ENCODE results near the gene EFNA4.

EFNA4 gene

DNA sequence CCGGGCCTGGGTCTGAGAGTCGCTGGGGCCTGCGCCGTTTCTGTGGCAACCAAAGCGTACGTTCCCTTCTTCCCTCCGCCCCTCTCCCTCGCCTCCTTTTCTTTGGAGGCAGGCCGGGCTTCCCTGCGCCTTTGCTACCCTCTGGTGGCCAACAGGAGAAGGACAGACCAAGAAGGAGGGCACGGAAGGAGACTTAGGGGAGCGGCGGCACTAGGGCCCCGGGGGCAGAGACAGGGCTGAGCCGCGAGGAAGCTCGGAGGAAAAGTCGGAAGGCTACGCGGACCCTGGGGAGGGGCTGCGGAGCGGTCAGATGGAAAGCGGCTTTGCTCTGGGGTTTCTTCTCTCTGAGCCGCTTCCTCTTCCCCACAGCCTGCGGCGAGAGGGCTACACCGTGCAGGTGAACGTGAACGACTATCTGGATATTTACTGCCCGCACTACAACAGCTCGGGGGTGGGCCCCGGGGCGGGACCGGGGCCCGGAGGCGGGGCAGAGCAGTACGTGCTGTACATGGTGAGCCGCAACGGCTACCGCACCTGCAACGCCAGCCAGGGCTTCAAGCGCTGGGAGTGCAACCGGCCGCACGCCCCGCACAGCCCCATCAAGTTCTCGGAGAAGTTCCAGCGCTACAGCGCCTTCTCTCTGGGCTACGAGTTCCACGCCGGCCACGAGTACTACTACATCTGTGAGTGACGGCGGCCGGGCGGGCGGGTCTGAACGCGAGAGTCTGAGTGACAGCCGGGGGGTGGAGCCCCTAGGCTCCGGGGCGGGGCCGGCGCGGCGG, 21.4 kb downstream of the EFNA4 start (continued):
- TF ChIP-seq, protein P1, sequence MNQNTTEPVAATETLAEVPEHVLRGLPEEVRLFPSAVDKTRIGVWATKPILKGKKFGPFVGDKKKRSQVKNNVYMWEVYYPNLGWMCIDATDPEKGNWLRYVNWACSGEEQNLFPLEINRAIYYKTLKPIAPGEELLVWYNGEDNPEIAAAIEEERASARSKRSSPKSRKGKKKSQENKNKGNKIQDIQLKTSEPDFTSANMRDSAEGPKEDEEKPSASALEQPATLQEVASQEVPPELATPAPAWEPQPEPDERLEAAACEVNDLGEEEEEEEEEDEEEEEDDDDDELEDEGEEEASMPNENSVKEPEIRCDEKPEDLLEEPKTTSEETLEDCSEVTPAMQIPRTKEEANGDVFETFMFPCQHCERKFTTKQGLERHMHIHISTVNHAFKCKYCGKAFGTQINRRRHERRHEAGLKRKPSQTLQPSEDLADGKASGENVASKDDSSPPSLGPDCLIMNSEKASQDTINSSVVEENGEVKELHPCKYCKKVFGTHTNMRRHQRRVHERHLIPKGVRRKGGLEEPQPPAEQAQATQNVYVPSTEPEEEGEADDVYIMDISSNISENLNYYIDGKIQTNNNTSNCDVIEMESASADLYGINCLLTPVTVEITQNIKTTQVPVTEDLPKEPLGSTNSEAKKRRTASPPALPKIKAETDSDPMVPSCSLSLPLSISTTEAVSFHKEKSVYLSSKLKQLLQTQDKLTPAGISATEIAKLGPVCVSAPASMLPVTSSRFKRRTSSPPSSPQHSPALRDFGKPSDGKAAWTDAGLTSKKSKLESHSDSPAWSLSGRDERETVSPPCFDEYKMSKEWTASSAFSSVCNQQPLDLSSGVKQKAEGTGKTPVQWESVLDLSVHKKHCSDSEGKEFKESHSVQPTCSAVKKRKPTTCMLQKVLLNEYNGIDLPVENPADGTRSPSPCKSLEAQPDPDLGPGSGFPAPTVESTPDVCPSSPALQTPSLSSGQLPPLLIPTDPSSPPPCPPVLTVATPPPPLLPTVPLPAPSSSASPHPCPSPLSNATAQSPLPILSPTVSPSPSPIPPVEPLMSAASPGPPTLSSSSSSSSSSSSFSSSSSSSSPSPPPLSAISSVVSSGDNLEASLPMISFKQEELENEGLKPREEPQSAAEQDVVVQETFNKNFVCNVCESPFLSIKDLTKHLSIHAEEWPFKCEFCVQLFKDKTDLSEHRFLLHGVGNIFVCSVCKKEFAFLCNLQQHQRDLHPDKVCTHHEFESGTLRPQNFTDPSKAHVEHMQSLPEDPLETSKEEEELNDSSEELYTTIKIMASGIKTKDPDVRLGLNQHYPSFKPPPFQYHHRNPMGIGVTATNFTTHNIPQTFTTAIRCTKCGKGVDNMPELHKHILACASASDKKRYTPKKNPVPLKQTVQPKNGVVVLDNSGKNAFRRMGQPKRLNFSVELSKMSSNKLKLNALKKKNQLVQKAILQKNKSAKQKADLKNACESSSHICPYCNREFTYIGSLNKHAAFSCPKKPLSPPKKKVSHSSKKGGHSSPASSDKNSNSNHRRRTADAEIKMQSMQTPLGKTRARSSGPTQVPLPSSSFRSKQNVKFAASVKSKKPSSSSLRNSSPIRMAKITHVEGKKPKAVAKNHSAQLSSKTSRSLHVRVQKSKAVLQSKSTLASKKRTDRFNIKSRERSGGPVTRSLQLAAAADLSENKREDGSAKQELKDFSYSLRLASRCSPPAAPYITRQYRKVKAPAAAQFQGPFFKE (tag by site-specific recombination; IDR thresholded peaks at IDR 0.05; ENCODE audit: borderline replicate concordance), result no peak
- TF ChIP-seq ZNF324 (tag by site-specific recombination; IDR thresholded peaks at IDR 0.05) (peak; percentile 94), ZNF391 (tag by site-specific recombination; IDR thresholded peaks at IDR 0.05; ENCODE audit: borderline replicate concordance, low read depth) (peak; percentile 88; the same call in 1 of the 2 replicates), ZNF223 (tag by site-specific recombination; IDR thresholded peaks at IDR 0.05) (no peak), ZNF433 (tag by site-specific recombination; IDR thresholded peaks at IDR 0.05; ENCODE audit: low read depth) (no peak), ZNF544 (tag by site-specific recombination; IDR thresholded peaks at IDR 0.05) (no peak), ZNF248 (tag by site-specific recombination; IDR thresholded peaks at IDR 0.05) (no peak), GLI2 (tag by site-specific recombination; IDR thresholded peaks at IDR 0.05; ENCODE audit: borderline replicate concordance, low read depth) (no peak), ZNF514 (tag by site-specific recombination; IDR thresholded peaks at IDR 0.05) (no peak), ZNF394 (tag by site-specific recombination; IDR thresholded peaks at IDR 0.05; ENCODE audit: borderline replicate concordance) (peak; percentile 53; the same call in 1 of the 2 replicates), MYNN (tag by site-specific recombination; IDR thresholded peaks at IDR 0.05; ENCODE audit: borderline replicate concordance) (0 out of 2 replicates have a peak, but pooled peaks have one; percentile 10), ZNF600 (tag by site-specific recombination; IDR thresholded peaks at IDR 0.05) (peak; percentile 96), YY2 (tag by site-specific recombination; IDR thresholded peaks at IDR 0.05) (no peak), ZNF23 (tag by site-specific recombination; IDR thresholded peaks at IDR 0.05; ENCODE audit: borderline replicate concordance) (no peak), HOXD13 (CRISPR knock-in tag; IDR thresholded peaks at IDR 0.05; ENCODE audit: borderline replicate concordance) (no peak)
- TF ChIP-seq, protein P2, sequence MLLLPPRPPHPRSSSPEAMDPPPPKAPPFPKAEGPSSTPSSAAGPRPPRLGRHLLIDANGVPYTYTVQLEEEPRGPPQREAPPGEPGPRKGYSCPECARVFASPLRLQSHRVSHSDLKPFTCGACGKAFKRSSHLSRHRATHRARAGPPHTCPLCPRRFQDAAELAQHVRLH (tag by site-specific recombination; IDR thresholded peaks at IDR 0.05), result no peak
- TF ChIP-seq, protein P3, sequence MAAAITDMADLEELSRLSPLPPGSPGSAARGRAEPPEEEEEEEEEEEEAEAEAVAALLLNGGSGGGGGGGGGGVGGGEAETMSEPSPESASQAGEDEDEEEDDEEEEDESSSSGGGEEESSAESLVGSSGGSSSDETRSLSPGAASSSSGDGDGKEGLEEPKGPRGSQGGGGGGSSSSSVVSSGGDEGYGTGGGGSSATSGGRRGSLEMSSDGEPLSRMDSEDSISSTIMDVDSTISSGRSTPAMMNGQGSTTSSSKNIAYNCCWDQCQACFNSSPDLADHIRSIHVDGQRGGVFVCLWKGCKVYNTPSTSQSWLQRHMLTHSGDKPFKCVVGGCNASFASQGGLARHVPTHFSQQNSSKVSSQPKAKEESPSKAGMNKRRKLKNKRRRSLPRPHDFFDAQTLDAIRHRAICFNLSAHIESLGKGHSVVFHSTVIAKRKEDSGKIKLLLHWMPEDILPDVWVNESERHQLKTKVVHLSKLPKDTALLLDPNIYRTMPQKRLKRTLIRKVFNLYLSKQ (tag by site-specific recombination; IDR thresholded peaks at IDR 0.05; ENCODE audit: borderline replicate concordance), result no peak

DNA sequence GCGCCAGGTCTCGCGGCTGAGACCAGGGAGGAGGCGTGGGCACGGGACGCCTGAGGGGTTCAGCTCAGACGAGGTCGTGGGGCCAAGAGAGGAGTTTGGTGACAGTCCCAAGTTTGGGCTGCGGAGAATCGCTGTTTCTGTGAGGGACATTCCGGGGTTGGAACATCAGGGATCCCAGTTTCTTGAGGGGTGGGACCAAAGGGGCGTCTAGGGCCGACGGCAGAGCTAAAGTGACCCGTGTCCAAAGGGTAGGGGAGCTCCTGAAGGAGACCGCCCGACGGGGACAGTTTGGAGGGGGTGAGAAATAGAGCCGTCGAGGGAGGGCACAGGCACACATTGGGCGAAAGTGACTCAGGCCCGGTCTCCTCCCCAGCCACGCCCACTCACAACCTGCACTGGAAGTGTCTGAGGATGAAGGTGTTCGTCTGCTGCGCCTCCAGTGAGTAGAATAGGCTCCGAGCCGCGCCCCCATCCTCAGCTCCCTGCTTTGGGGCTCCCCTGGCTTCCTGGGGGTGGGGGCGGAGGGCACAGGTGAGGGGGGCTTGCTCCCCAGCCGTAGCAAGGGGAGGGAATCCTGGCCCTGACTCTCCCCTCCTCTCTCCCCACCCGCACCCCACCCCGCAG, 22.1 kb downstream of the EFNA4 start:
- H3K4me3 ChIP-seq (ENCODE audit: low read depth, low read length), result peak overlapping the region; percentile 78
- no peaks in the 10 kb centered on the region for H3K36me3 ChIP-seq (ENCODE audit: control insufficient read depth in 2 of 2, insufficient read depth in 1 of 2, low read length in 2 of 2)
- POLR2A ChIA-PET, result interaction anchor here (0.6 to 1.6 kb wide), 8 partner anchors 22 to 87 kb away, joined by 3 to 9 read pairs (median 4); partner anchors contain the start of genes ADAM15, DPM3, EFNA1 and EFNA4
- H3K27ac ChIP-seq (ENCODE audit: extremely low read depth, low read depth, low read length), result peak overlapping the region; percentile 61; the same call in 1 of the 2 replicates
- CTCF ChIA-PET, result interaction anchor here (0.5 to 4.5 kb wide), 58 partner anchors 8 to 543 kb away, joined by 3 to 117 read pairs (median 4); partner anchors contain the start of genes ADAM15, EFNA4, KRTCAP2 and PBXIP1
- H3K9me3 ChIP-seq (ENCODE audit: control insufficient read depth, insufficient read depth, low read depth, low read length), result no peaks in the 10 kb centered on the region
- peaks cover 10% of the 10 kb centered on the region for H3K4me1 ChIP-seq (ENCODE audit: control insufficient read depth, insufficient read depth, low read length)
- TF ChIP-seq ZNF530 (tag by site-specific recombination; IDR thresholded peaks at IDR 0.05; ENCODE audit: low read depth) (no peak), KLF9 (tag by site-specific recombination; IDR thresholded peaks at IDR 0.05; ENCODE audit: low read depth) (peak; percentile 91), EGR2 (tag by site-specific recombination; IDR thresholded peaks at IDR 0.05; ENCODE audit: low read depth) (peak; percentile 59), ZNF514 (tag by site-specific recombination; IDR thresholded peaks at IDR 0.05) (no peak), ZNF544 (tag by site-specific recombination; IDR thresholded peaks at IDR 0.05) (no peak), ZFHX2 (tag by site-specific recombination; conservative IDR thresholded peaks at IDR 0.05) (peak; percentile 68), ZNF350 (tag by site-specific recombination; IDR thresholded peaks at IDR 0.05) (no peak)
- TF ChIP-seq, protein P4, sequence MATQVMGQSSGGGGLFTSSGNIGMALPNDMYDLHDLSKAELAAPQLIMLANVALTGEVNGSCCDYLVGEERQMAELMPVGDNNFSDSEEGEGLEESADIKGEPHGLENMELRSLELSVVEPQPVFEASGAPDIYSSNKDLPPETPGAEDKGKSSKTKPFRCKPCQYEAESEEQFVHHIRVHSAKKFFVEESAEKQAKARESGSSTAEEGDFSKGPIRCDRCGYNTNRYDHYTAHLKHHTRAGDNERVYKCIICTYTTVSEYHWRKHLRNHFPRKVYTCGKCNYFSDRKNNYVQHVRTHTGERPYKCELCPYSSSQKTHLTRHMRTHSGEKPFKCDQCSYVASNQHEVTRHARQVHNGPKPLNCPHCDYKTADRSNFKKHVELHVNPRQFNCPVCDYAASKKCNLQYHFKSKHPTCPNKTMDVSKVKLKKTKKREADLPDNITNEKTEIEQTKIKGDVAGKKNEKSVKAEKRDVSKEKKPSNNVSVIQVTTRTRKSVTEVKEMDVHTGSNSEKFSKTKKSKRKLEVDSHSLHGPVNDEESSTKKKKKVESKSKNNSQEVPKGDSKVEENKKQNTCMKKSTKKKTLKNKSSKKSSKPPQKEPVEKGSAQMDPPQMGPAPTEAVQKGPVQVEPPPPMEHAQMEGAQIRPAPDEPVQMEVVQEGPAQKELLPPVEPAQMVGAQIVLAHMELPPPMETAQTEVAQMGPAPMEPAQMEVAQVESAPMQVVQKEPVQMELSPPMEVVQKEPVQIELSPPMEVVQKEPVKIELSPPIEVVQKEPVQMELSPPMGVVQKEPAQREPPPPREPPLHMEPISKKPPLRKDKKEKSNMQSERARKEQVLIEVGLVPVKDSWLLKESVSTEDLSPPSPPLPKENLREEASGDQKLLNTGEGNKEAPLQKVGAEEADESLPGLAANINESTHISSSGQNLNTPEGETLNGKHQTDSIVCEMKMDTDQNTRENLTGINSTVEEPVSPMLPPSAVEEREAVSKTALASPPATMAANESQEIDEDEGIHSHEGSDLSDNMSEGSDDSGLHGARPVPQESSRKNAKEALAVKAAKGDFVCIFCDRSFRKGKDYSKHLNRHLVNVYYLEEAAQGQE (tag by site-specific recombination; IDR thresholded peaks at IDR 0.05), result no peak
